ENCODE results near the gene ST6GALNAC6.
"Not testable (repeated sequence)": the region's sequence is repeated elsewhere in the genome, so short reads cannot be mapped to it uniquely, and the experiment has no call there.

ST6GALNAC6 gene

GRCh38 chr9:127896395-127897192 is 2.8 kb downstream of the ST6GALNAC6 start:
- H3K9ac ChIP-seq (ENCODE audit: low read length): no peak overlapping the region
- no peaks in the 10 kb centered on the region for H3K27me3 ChIP-seq (ENCODE audit: control insufficient read depth, insufficient read depth, low read length)
- peaks cover 10% of the 10 kb centered on the region for H3K4me1 ChIP-seq (ENCODE audit: control insufficient read depth, insufficient read depth, low read length)
- no peaks in the 10 kb centered on the region for H3K9me3 ChIP-seq (ENCODE audit: control insufficient read depth, low read length)
- no peak overlapping the region for H3K4me3 ChIP-seq (ENCODE audit: low read length)
- peaks cover 20% of the 10 kb centered on the region for H3K36me3 ChIP-seq (ENCODE audit: control insufficient read depth, insufficient read depth, low read length)

- peaks cover 10% of the 10 kb centered on the region for H3K4me1 ChIP-seq (ENCODE audit: control insufficient read depth, insufficient read depth, low read length)
- H3K4me3 ChIP-seq (ENCODE audit: low read length): no peak overlapping the region
- no peak overlapping the region for H3K9ac ChIP-seq (ENCODE audit: low read length)
- no peaks in the 10 kb centered on the region for H3K27me3 ChIP-seq (ENCODE audit: control insufficient read depth, insufficient read depth, low read length)
- H3K36me3 ChIP-seq (ENCODE audit: control insufficient read depth, insufficient read depth, low read length): peaks cover 20% of the 10 kb centered on the region
- no peaks in the 10 kb centered on the region for H3K9me3 ChIP-seq (ENCODE audit: control insufficient read depth, low read length)
Observed at GRCh38 chr9:127895811-127896210, 3.6 kb downstream of the ST6GALNAC6 start.

- no peak overlapping the region for H3K4me3 ChIP-seq (ENCODE audit: low read length)
- no peaks in the 10 kb centered on the region for H3K27me3 ChIP-seq (ENCODE audit: control insufficient read depth, insufficient read depth, low read length)
- H3K9ac ChIP-seq (ENCODE audit: low read length): no peak overlapping the region
- no peaks in the 10 kb centered on the region for H3K4me1 ChIP-seq (ENCODE audit: control insufficient read depth, insufficient read depth, low read length)
- peaks cover 25% of the 10 kb centered on the region for H3K36me3 ChIP-seq (ENCODE audit: control insufficient read depth, insufficient read depth, low read length)
- H3K9me3 ChIP-seq (ENCODE audit: control insufficient read depth, low read length): no peaks in the 10 kb centered on the region
Observed at GRCh38 chr9:127893392-127893791, 6.0 kb downstream of the ST6GALNAC6 start.

GRCh38 chr9:127892831-127893230 is 6.6 kb downstream of the ST6GALNAC6 start:
- no peaks in the 10 kb centered on the region for H3K9me3 ChIP-seq (ENCODE audit: control insufficient read depth, low read length)
- H3K36me3 ChIP-seq (ENCODE audit: control insufficient read depth, insufficient read depth, low read length): peaks cover 25% of the 10 kb centered on the region
- no peaks in the 10 kb centered on the region for H3K27me3 ChIP-seq (ENCODE audit: control insufficient read depth, insufficient read depth, low read length)
- H3K4me1 ChIP-seq (ENCODE audit: control insufficient read depth, insufficient read depth, low read length): no peaks in the 10 kb centered on the region
- no peak overlapping the region for H3K4me3 ChIP-seq (ENCODE audit: low read length)
- H3K9ac ChIP-seq (ENCODE audit: low read length): no peak overlapping the region

- H3K4me1 ChIP-seq (ENCODE audit: control insufficient read depth, insufficient read depth, low read length): peaks cover 6% of the 10 kb centered on the region
- no peaks in the 10 kb centered on the region for H3K27me3 ChIP-seq (ENCODE audit: control insufficient read depth, insufficient read depth, low read length)
- peaks cover 24% of the 10 kb centered on the region for H3K36me3 ChIP-seq (ENCODE audit: control insufficient read depth, insufficient read depth, low read length)
- no peaks in the 10 kb centered on the region for H3K9me3 ChIP-seq (ENCODE audit: control insufficient read depth, low read length)
- H3K9ac ChIP-seq (ENCODE audit: low read length): no peak overlapping the region
- no peak overlapping the region for H3K4me3 ChIP-seq (ENCODE audit: low read length)
Observed at GRCh38 chr9:127890053-127890452, 9.3 kb downstream of the ST6GALNAC6 start.

GRCh38 chr9:127887792-127888191 is 11.6 kb downstream of the ST6GALNAC6 start:
- Histone ChIP-seq H3K9ac (ENCODE audit: low read length) (no peak overlapping the region), H3K9me3 (ENCODE audit: control insufficient read depth, low read length) (no peaks in the 10 kb centered on the region), H3K36me3 (ENCODE audit: control insufficient read depth, insufficient read depth, low read length) (peaks cover 5% of the 10 kb centered on the region), H3K4me1 (ENCODE audit: control insufficient read depth, insufficient read depth, low read length) (peaks cover 18% of the 10 kb centered on the region), H3K27me3 (ENCODE audit: control insufficient read depth, insufficient read depth, low read length) (no peaks in the 10 kb centered on the region), H3K4me3 (ENCODE audit: low read length) (no peak overlapping the region)

- H3K4me1 ChIP-seq (ENCODE audit: control insufficient read depth, insufficient read depth, low read length): peaks cover 18% of the 10 kb centered on the region
Observed at GRCh38 chr9:127886401-127886972, 12.9 kb downstream of the ST6GALNAC6 start.

GRCh38 chr9:127885508-127886281 is 13.7 kb downstream of the ST6GALNAC6 start:
- Histone ChIP-seq H3K9ac (ENCODE audit: low read length) (no peak overlapping the region), H3K4me3 (ENCODE audit: low read length) (no peak overlapping the region), H3K4me1 (ENCODE audit: control insufficient read depth, insufficient read depth, low read length) (peaks cover 18% of the 10 kb centered on the region), H3K9me3 (ENCODE audit: control insufficient read depth, low read length) (no peaks in the 10 kb centered on the region), H3K27me3 (ENCODE audit: control insufficient read depth, insufficient read depth, low read length) (no peaks in the 10 kb centered on the region), H3K36me3 (ENCODE audit: control insufficient read depth, insufficient read depth, low read length) (peaks cover 4% of the 10 kb centered on the region)

More at GRCh38 chr9:127886401-127886972, 12.9 kb downstream of the ST6GALNAC6 start:
- H3K36me3 ChIP-seq (ENCODE audit: control insufficient read depth, insufficient read depth, low read length): peaks cover 4% of the 10 kb centered on the region
- H3K9me3 ChIP-seq (ENCODE audit: control insufficient read depth, low read length): no peaks in the 10 kb centered on the region
- no peak overlapping the region for H3K9ac ChIP-seq (ENCODE audit: low read length)
- H3K27me3 ChIP-seq (ENCODE audit: control insufficient read depth, insufficient read depth, low read length): no peaks in the 10 kb centered on the region
- H3K4me3 ChIP-seq (ENCODE audit: low read length): no peak overlapping the region

GRCh38 chr9:127884976-127885490 is 14.4 kb downstream of the ST6GALNAC6 start:
- Histone ChIP-seq H3K9me3 (ENCODE audit: control insufficient read depth, low read length) (no peaks in the 10 kb centered on the region), H3K4me1 (ENCODE audit: control insufficient read depth, insufficient read depth, low read length) (peaks cover 18% of the 10 kb centered on the region), H3K36me3 (ENCODE audit: control insufficient read depth, insufficient read depth, low read length) (peaks cover 2% of the 10 kb centered on the region), H3K9ac (ENCODE audit: low read length) (no peak overlapping the region), H3K27me3 (ENCODE audit: control insufficient read depth, insufficient read depth, low read length) (no peaks in the 10 kb centered on the region), H3K4me3 (ENCODE audit: low read length) (no peak overlapping the region)

- Histone ChIP-seq H3K9ac (ENCODE audit: low read length) (no peak overlapping the region), H3K4me1 (ENCODE audit: control insufficient read depth, insufficient read depth, low read length) (peaks cover 18% of the 10 kb centered on the region), H3K27me3 (ENCODE audit: control insufficient read depth, insufficient read depth, low read length) (no peaks in the 10 kb centered on the region), H3K4me3 (ENCODE audit: low read length) (no peak overlapping the region), H3K9me3 (ENCODE audit: control insufficient read depth, low read length) (no peaks in the 10 kb centered on the region), H3K36me3 (ENCODE audit: control insufficient read depth, insufficient read depth, low read length) (no peaks in the 10 kb centered on the region)
Observed at GRCh38 chr9:127884427-127884911, 14.9 kb downstream of the ST6GALNAC6 start.

GRCh38 chr9:127883959-127884358 is 15.4 kb downstream of the ST6GALNAC6 start:
- H3K4me3 ChIP-seq (ENCODE audit: low read length): no peak overlapping the region
- H3K9me3 ChIP-seq (ENCODE audit: control insufficient read depth, low read length): no peaks in the 10 kb centered on the region
- H3K4me1 ChIP-seq (ENCODE audit: control insufficient read depth, insufficient read depth, low read length): peaks cover 18% of the 10 kb centered on the region
- no peaks in the 10 kb centered on the region for H3K27me3 ChIP-seq (ENCODE audit: control insufficient read depth, insufficient read depth, low read length)
- no peaks in the 10 kb centered on the region for H3K36me3 ChIP-seq (ENCODE audit: control insufficient read depth, insufficient read depth, low read length)
- no peak overlapping the region for H3K9ac ChIP-seq (ENCODE audit: low read length)

- not testable (repeated sequence) for H3K27me3 ChIP-seq (ENCODE audit: control insufficient read depth, insufficient read depth, low read length); H3K9ac ChIP-seq (ENCODE audit: low read length); H3K4me3 ChIP-seq (ENCODE audit: low read length); H3K36me3 ChIP-seq (ENCODE audit: control insufficient read depth, insufficient read depth, low read length); H3K9me3 ChIP-seq (ENCODE audit: control insufficient read depth, low read length)
- H3K4me1 ChIP-seq (ENCODE audit: control insufficient read depth, insufficient read depth, low read length): peaks cover 31% of the 10 kb centered on the region
Observed at GRCh38 chr9:127881715-127882114, 17.7 kb downstream of the ST6GALNAC6 start.

All from mucosa of stomach (tissue), 1 donor.